Keratinocyte (primary cell): ENCODE data around the gene NLRP9. TPM values are rescaled to one million over a fixed set of nuclear protein-coding genes. Genes with fewer than 3 reads are reported as not detected.
A peak's percentile ranks its signal among the peaks of the same experiment; 100 is the strongest.

ENCODE experiments used
- DNase-seq: peaks from one replicate; pipeline ENCODE4 v3.0.0-alpha.2; 2011; ENCODE audit warnings: low read depth, missing footprints, low spot score
- FAIRE-seq: peaks from 2 replicates; lab custom pipeline; 2011; peaks lifted over from hg19 to GRCh38; lab: Jason Lieb, UNC
- H2AFZ ChIP-seq: 2 replicates; pipeline ENCODE4 v1.6.0; 2012; ENCODE audit warnings: low read length, control low read depth, inconsistent platforms; ENCODE audit not compliant: control insufficient read depth
- H3K27ac ChIP-seq: 2 replicates; pipeline ENCODE4 v1.5.1; 2011; ENCODE audit warnings: low read length; ENCODE audit not compliant: control insufficient read depth, insufficient read depth
- H3K27me3 ChIP-seq: 3 replicates; pipeline ENCODE4 v1.6.0; 2011; ENCODE audit warnings: low read length; ENCODE audit not compliant: control insufficient read depth, insufficient read depth; ENCODE audit errors: extremely low read depth
- H3K36me3 ChIP-seq, 2 experiments: 2 replicates in 1 of 2; 3 replicates in 1 of 2; pipeline ENCODE4 v1.5.1; 2011; ENCODE audit warnings: low read length in 2 of 2, mild to moderate bottlenecking in 1 of 2; ENCODE audit not compliant: control insufficient read depth in 2 of 2, insufficient read depth in 2 of 2; ENCODE audit errors: extremely low read depth in 1 of 2
- H3K4me1 ChIP-seq: 3 replicates; pipeline ENCODE4 v1.5.1; 2011; ENCODE audit warnings: low read length; ENCODE audit not compliant: control insufficient read depth, insufficient read depth; ENCODE audit errors: extremely low read depth
- H3K4me2 ChIP-seq: 3 replicates; pipeline ENCODE4 v1.6.0; 2011; ENCODE audit warnings: low read depth, low read length; ENCODE audit not compliant: control insufficient read depth, insufficient read depth; ENCODE audit errors: extremely low read depth
- H3K4me3 ChIP-seq, 3 experiments: fragments of 200-600 bp in 1 of 3; sonication (generic) in 1 of 3; 2 replicates in 2 of 3; 3 replicates in 1 of 3; pipeline ENCODE4 v1.5.1; 2011 to 2016; ENCODE audit warnings: low read length in 3 of 3, mild to moderate bottlenecking in 3 of 3, control low read depth in 2 of 3, inconsistent platforms in 1 of 3, low read depth in 1 of 3, mixed read lengths in 1 of 3, mixed run types in 1 of 3, moderate library complexity in 1 of 3; ENCODE audit not compliant: control insufficient read depth in 2 of 3, insufficient read depth in 2 of 3; ENCODE audit errors: extremely low read depth in 1 of 3
- H3K79me2 ChIP-seq: 2 replicates; pipeline ENCODE4 v1.6.0; 2012; ENCODE audit warnings: low read length; ENCODE audit not compliant: control insufficient read depth, insufficient read depth
- H3K9ac ChIP-seq: 3 replicates; pipeline ENCODE4 v1.6.0; 2011; ENCODE audit warnings: low read length; ENCODE audit not compliant: control insufficient read depth, insufficient read depth; ENCODE audit errors: extremely low read depth
- H3K9me1 ChIP-seq: 3 replicates; pipeline ENCODE4 v1.6.0; 2011; ENCODE audit warnings: low read length; ENCODE audit not compliant: control insufficient read depth, insufficient read depth; ENCODE audit errors: extremely low read depth
- H3K9me3 ChIP-seq: 2 replicates; pipeline ENCODE4 v1.5.1; 2012; ENCODE audit warnings: low read depth, low read length; ENCODE audit not compliant: control insufficient read depth
- H4K20me1 ChIP-seq: 3 replicates; pipeline ENCODE4 v1.6.0; 2011; ENCODE audit warnings: low read length; ENCODE audit not compliant: control insufficient read depth, insufficient read depth; ENCODE audit errors: extremely low read depth
- CTCF ChIP-seq, 3 experiments: IDR thresholded peaks in 1 of 3; conservative IDR thresholded peaks in 1 of 3; optimal IDR thresholded peaks in 1 of 3; 2 replicates in 2 of 3; 3 replicates in 1 of 3; pipeline versions ENCODE3 to v1.5.1; 2011; ENCODE audit warnings: low read length in 3 of 3, mild to moderate bottlenecking in 3 of 3, moderate library complexity in 2 of 3, control low read depth in 1 of 3, inconsistent platforms in 1 of 3; ENCODE audit not compliant: insufficient read depth in 2 of 3; ENCODE audit errors: extremely low read depth in 1 of 3
- EZH2 ChIP-seq: IDR thresholded peaks from one replicate; pipeline ENCODE4 v1.6.1; 2012; ENCODE audit warnings: inconsistent platforms, mild to moderate bottlenecking, low read length, moderate library complexity
- dilution Hi-C: fragments of 300-500 bp; cut with MboI; formaldehyde crosslinking; loops from one replicate; pipeline ENCODE4 v1.7.0; 2020; ENCODE audit warnings: low sequenced_read_pairs; ENCODE audit not compliant: extremely low pct_ligation_motif_present
- polyA plus RNA-seq, 5 experiments: library from polyadenylated mRNA; depleted of rRNA in 3 of 5; stranded (reverse) in 3 of 5; stranded (forward) in 1 of 5; unstranded in 1 of 5; fragments of >200 nt; gene quantifications; 1 replicate in 1 of 5; 2 replicates in 3 of 5; 3 replicates in 1 of 5; pipeline versions ENCODE4 v1.2.1 to v1.2.3, GENCODE V29; 2011 to 2012; ENCODE audit warnings: missing spikeins in 2 of 5, low read depth in 1 of 5, low replicate concordance in 1 of 5

The NLRP9 gene
- polyA plus RNA-seq, 1 donor (not counting 4 experiments of a cell fraction or from before 2014, with no cell fraction given), result not detected

DNA sequence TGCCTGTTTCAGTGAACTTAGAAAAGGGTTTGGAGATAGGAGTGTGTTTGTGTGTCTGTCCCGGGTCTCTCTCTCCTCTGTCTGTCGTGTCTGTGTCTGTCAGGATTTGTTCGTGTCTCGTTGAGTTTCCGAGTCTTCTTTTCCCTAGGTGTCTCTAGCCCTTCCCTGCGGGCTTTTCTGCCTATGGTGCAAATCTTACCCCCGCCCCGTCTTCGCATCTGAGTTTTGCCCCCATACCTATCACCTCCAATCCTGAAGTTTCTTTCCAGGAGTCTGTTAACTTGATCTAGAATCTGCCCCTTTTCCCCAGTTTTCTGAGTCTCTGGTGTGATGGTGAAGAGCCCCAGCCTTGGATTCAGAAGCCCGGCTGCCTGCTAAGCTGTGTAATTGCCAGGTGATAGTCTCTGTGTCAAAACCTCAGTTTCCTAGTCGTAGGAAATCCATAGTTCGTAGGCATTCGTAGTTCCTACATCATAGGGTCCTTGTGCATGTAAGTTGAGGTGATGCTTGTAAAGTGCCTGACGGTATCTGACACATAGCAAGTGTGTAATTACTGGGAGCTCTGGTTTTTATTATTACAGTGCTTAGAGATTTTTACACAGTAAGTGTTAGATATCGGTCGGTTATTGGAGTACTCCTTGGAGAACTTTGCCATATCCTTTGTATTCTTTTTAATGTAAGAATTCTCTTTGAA lies 62.4 kb downstream of the NLRP9 start:
- Histone ChIP-seq H3K36me3 (peaks cover 24 to 35% of the 10 kb centered on the region in 2 experiments), H3K27me3 (no peaks in the 10 kb centered on the region), H3K9ac (peak overlapping the region; percentile 94), H4K20me1 (peaks cover 16% of the 10 kb centered on the region), H3K9me3 (no peaks in the 10 kb centered on the region), H3K27ac (peak overlapping the region; percentile 85), H3K4me1 (peaks cover 31% of the 10 kb centered on the region), H3K4me2 (peak overlapping the region; percentile 89), H3K79me2 (peaks cover 82% of the 10 kb centered on the region), H3K9me1 (no peaks in the 10 kb centered on the region), H2AFZ (peak overlapping the region; percentile 52), H3K4me3 (peak overlapping the region; percentile 59 to 95 (median 89))
- dilution Hi-C loops, result no loop called here
- FAIRE-seq (no peak), DNase-seq (no peak)
- no peak for TF ChIP-seq EZH2
- no peak for TF ChIP-seq CTCF (optimal IDR thresholded peaks at IDR 0.05 in 1 of 3, IDR thresholded peaks at IDR 0.05 in 1 of 3, conservative IDR thresholded peaks at IDR 0.05 in 1 of 3; ENCODE audit: extremely low read depth in 1 of 3, insufficient read depth in 2 of 3, low read length in 3 of 3)

DNA sequence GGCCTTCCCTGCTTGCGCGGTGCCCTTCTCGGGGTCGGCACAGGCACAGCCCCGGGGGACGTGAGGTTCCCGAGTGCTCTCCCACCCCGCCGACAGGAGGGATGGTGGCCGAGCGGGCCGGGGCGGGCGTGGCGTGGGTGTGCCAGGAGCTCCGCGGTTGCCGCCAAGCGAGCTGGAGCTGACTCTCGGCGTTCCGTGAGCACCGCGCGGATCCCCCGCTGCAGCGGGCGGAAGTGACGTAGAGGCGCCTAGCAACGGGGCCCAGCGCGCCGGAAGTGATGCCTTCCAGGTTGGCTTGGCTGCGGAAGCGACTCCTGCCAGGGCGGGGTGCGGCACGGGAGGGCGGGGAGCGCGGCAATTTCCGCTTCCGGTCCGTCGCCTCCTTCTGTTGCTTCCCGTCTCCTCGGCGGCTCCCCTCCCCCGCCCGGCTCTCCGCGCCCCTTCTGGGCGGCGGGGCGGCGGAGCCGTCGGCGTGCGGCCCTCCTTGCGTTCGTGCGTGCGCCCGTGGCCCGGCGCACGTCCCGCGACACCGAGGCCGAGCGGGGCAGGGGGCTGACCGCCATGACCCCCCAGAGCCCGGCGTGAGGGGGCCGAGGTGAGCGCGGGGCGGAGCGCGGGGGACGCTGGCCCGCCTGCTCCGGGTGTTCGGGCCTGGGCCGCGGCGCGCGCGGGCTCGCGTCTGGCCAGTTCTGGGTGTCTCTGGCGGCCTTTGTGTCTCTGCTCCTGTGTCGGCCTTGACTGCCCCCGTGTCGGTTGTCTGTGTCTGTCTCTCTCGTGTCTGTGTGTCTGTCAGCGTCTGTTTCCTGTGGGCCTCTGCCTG lies 63.2 kb downstream of the NLRP9 start, which contains the start of gene EPN1:
Gene EPN1, plus strand, starts transcription at position 386 of the 820 bp plus-strand sequence. CDS start 3,402 bp downstream, outside the sequence.
- TF ChIP-seq CTCF (optimal IDR thresholded peaks at IDR 0.05 in 1 of 3, IDR thresholded peaks at IDR 0.05 in 1 of 3, conservative IDR thresholded peaks at IDR 0.05 in 1 of 3; ENCODE audit: extremely low read depth in 1 of 3, insufficient read depth in 2 of 3, low read length in 3 of 3) (no peak), EZH2 (no peak)
- peak; percentile 73 for DNase-seq
- no peaks in the 10 kb centered on the region for H3K9me1 ChIP-seq
- H3K27me3 ChIP-seq, result no peaks in the 10 kb centered on the region
- peaks cover 82% of the 10 kb centered on the region for H3K79me2 ChIP-seq
- H2AFZ ChIP-seq, result peak within 1 kb of the TSS; percentile 52
- peak within 1 kb of the TSS; percentile 59 to 95 (median 89) for H3K4me3 ChIP-seq
- H3K9me3 ChIP-seq, result no peaks in the 10 kb centered on the region
- peak within 1 kb of the TSS; percentile 85 for H3K27ac ChIP-seq
- peaks cover 19% of the 10 kb centered on the region for H4K20me1 ChIP-seq
- H3K9ac ChIP-seq, result peak within 1 kb of the TSS; percentile 94
- FAIRE-seq, result peak; percentile 63
- peaks cover 29% of the 10 kb centered on the region for H3K4me1 ChIP-seq
- H3K4me2 ChIP-seq, result peak within 1 kb of the TSS; percentile 89
- dilution Hi-C loops, result no loop called here
- peaks cover 24 to 31% of the 10 kb centered on the region in 2 experiments for H3K36me3 ChIP-seq
